Esophagus muscularis mucosa (tissue), 4 donors: ENCODE results near the gene TENM3. TPM values are rescaled to one million over a fixed set of nuclear protein-coding genes. Genes with fewer than 3 reads are reported as not detected.

Experiments used
- DNase-seq: peaks from one replicate; pipeline ENCODE4 v3.0.0-alpha.2; 2017; ENCODE audit errors: extremely low spot score
- H3K27ac ChIP-seq, 4 donors: fragments of 200-600 bp; sonication (generic); replicated peaks in 1 of 4; 1 replicate in 3 of 4; 2 replicates in 1 of 4; pipeline ENCODE4 v1.5.1; 2016 to 2019; ENCODE audit warnings: mild to moderate bottlenecking in 1 of 4
- H3K27me3 ChIP-seq, 4 donors: fragments of 200-600 bp; sonication (generic); one replicate each; pipeline versions ENCODE4 v1.5.1 to v1.6.0; 2016 to 2019
- H3K36me3 ChIP-seq, 4 donors: fragments of 200-600 bp; sonication (generic); one replicate each; pipeline ENCODE4 v1.5.1; 2016 to 2019
- H3K4me1 ChIP-seq, 4 donors: fragments of 200-600 bp; sonication (generic); one replicate each; pipeline ENCODE4 v1.5.1; 2016 to 2019
- H3K4me3 ChIP-seq, 4 donors: fragments of 200-600 bp; sonication (generic); 1 replicate in 2 of 4; 2 replicates in 2 of 4; pipeline ENCODE4 v1.5.1; 2016 to 2019; ENCODE audit warnings: mild to moderate bottlenecking in 4 of 4, moderate library complexity in 1 of 4
- H3K9me3 ChIP-seq, 4 donors: fragments of 200-600 bp; sonication (generic); 1 replicate in 3 of 4; 2 replicates in 1 of 4; pipeline ENCODE4 v1.5.1; 2016 to 2019
- CTCF ChIP-seq, 3 experiments: fragments of 200-600 bp in 2 of 3; fragments of 450-650 bp in 1 of 3; sonication (generic) in 2 of 3; IDR thresholded peaks; one replicate each; pipeline ENCODE4 v1.5.1; 2017 to 2019; ENCODE audit warnings: antibody characterized with exemption in 3 of 3, mild to moderate bottlenecking in 2 of 3, moderate library complexity in 1 of 3
- EP300 ChIP-seq: sonication (generic); formaldehyde crosslinking; IDR thresholded peaks from one replicate; pipeline ENCODE4 v1.6.1; 2017; ENCODE audit warnings: antibody characterized with exemption
- POLR2A ChIP-seq: fragments of 450-650 bp; IDR thresholded peaks from one replicate; pipeline ENCODE4 v1.6.1; 2017; ENCODE audit warnings: antibody characterized with exemption, moderate library complexity, mild to moderate bottlenecking, low read depth
- POLR2AphosphoS5 ChIP-seq, 2 donors: sonication (generic); formaldehyde crosslinking; IDR thresholded peaks; one replicate each; pipeline ENCODE4 v1.6.1; 2017; ENCODE audit warnings: antibody characterized with exemption in 2 of 2
- WGBS: methylation state at CpG from one replicate; pipeline ENCODE4 v1.1.5; 2018; 5-methylcytosine and 5-hydroxymethylcytosine counted together
- intact Hi-C: fragments of 100-400 bp; cut with DNase I; formaldehyde crosslinking; loops from one replicate; pipeline ENCODE4 v1.15.1; 2023
- total RNA-seq, 4 donors: library from RNA; depleted of rRNA; stranded (reverse); fragments of >200 nt; gene quantifications; one replicate each; pipeline versions ENCODE4 v1.1.0 to v1.2.1, GENCODE V29; 2016

The TENM3 gene
- total RNA-seq, 4 donors from 2014 or later = 16.2 to 30.5 (median 28.3) TPM

- intact Hi-C loops = no loop called here
- no peaks in the 10 kb centered on the region for H3K27me3 ChIP-seq
- DNase-seq = no peak
- no peak overlapping the region for H3K4me3 ChIP-seq
- 81% methylated on average over 16 of the region's 16 CpGs for WGBS
- no peaks in the 10 kb centered on the region for H3K4me1 ChIP-seq
- H3K9me3 ChIP-seq = no peaks in the 10 kb centered on the region
- H3K27ac ChIP-seq = no peak overlapping the region
- H3K36me3 ChIP-seq = no peaks in the 10 kb centered on the region
- no peak for TF ChIP-seq POLR2AphosphoS5 (IDR thresholded peaks at IDR 0.05)
- TF ChIP-seq CTCF (IDR thresholded peaks at IDR 0.05) = no peak
- no peak for TF ChIP-seq POLR2A
- no peak for TF ChIP-seq EP300
Observed at GRCh38 chr4:182325848-182326255, 82.7 kb downstream of the TENM3 start.

GRCh38 chr4:182328505-182328904 lies 85.3 kb downstream of the TENM3 start:
- intact Hi-C loops = no loop called here
- WGBS = 84% methylated on average over 7 of the region's 7 CpGs
- Histone ChIP-seq H3K36me3 (no peaks in the 10 kb centered on the region), H3K27ac (no peak overlapping the region), H3K27me3 (no peaks in the 10 kb centered on the region), H3K4me1 (no peaks in the 10 kb centered on the region), H3K4me3 (no peak overlapping the region), H3K9me3 (no peaks in the 10 kb centered on the region)
- DNase-seq = no peak
- TF ChIP-seq CTCF (IDR thresholded peaks at IDR 0.05) (no peak), POLR2A (no peak), EP300 (no peak), POLR2AphosphoS5 (IDR thresholded peaks at IDR 0.05) (no peak)

GRCh38 chr4:182337366-182337765 lies 94.2 kb downstream of the TENM3 start:
- intact Hi-C loops = no loop called here
- WGBS = 88% methylated on average over 1 of the region's 1 CpG
- no peaks in the 10 kb centered on the region for H3K9me3 ChIP-seq

GRCh38 chr4:182338063-182338462 lies 94.9 kb downstream of the TENM3 start:
- DNase-seq = no peak
- Histone ChIP-seq H3K27ac (no peak overlapping the region), H3K36me3 (no peaks in the 10 kb centered on the region), H3K4me1 (no peaks in the 10 kb centered on the region), H3K9me3 (no peaks in the 10 kb centered on the region), H3K27me3 (no peaks in the 10 kb centered on the region), H3K4me3 (no peak overlapping the region)
- intact Hi-C loops = no loop called here
- WGBS = 81% methylated on average over 3 of the region's 3 CpGs
- no peak for TF ChIP-seq POLR2A
- TF ChIP-seq EP300 = no peak
- TF ChIP-seq CTCF (IDR thresholded peaks at IDR 0.05) = no peak
- TF ChIP-seq POLR2AphosphoS5 (IDR thresholded peaks at IDR 0.05) = no peak

More at GRCh38 chr4:182337366-182337765, 94.2 kb downstream of the TENM3 start:
- no peak overlapping the region for H3K27ac ChIP-seq
- DNase-seq = no peak
- H3K4me1 ChIP-seq = no peaks in the 10 kb centered on the region
- H3K36me3 ChIP-seq = no peaks in the 10 kb centered on the region
- TF ChIP-seq EP300 (no peak), POLR2A (no peak), CTCF (IDR thresholded peaks at IDR 0.05) (no peak), POLR2AphosphoS5 (IDR thresholded peaks at IDR 0.05) (no peak)
- no peak overlapping the region for H3K4me3 ChIP-seq
- H3K27me3 ChIP-seq = no peaks in the 10 kb centered on the region

GRCh38 chr4:182338746-182339145 lies 95.5 kb downstream of the TENM3 start:
- no peaks in the 10 kb centered on the region for H3K27me3 ChIP-seq
- TF ChIP-seq EP300 = no peak
- TF ChIP-seq POLR2AphosphoS5 (IDR thresholded peaks at IDR 0.05) = no peak
- TF ChIP-seq CTCF (IDR thresholded peaks at IDR 0.05) = no peak
- TF ChIP-seq POLR2A = no peak
- H3K4me3 ChIP-seq = no peak overlapping the region
- no peaks in the 10 kb centered on the region for H3K9me3 ChIP-seq
- intact Hi-C loops = no loop called here
- WGBS = 65% methylated on average over 2 of the region's 2 CpGs
- H3K36me3 ChIP-seq = no peaks in the 10 kb centered on the region
- DNase-seq = no peak
- no peaks in the 10 kb centered on the region for H3K4me1 ChIP-seq
- no peak overlapping the region for H3K27ac ChIP-seq
